IMR-90 (cell line): ENCODE data around the gene PHF21B. TPM values are rescaled to one million over a fixed set of nuclear protein-coding genes. Genes with fewer than 3 reads are reported as not detected.

Source experiments
- ATAC-seq: fragments of 200-7000 bp; cut with Tn5 transposase; 2 replicates; pipeline ENCODE4 v1.9.1; 2020; ENCODE audit warnings: low read depth, mild to moderate bottlenecking, moderate library complexity
- BruUV-seq: library from RNA; stranded (reverse); fragments of 400-500 nt; replicated peaks from 2 replicates; lab custom pipeline; 2021; lab: Mats Ljungman, UMichigan
- CTCF ChIA-PET: fragments of 300-600 bp; formaldehyde crosslinking; extraction: SDS; loops from one replicate; lab custom pipeline; 2021; ENCODE audit warnings: antibody characterized with exemption; lab: Yijun Ruan, JAX
- POLR2A ChIA-PET: fragments of 300-600 bp; sonication (Branson Sonifier 250); formaldehyde crosslinking; loops from one replicate; lab custom pipeline; 2022; ENCODE audit warnings: antibody characterized with exemption; ENCODE audit not compliant: unreplicated experiment; lab: Charles Lee
- DNase-seq: peaks from one replicate; pipeline ENCODE4 v3.0.0; 2013
- H2AFZ ChIP-seq: replicated peaks from 2 replicates; pipeline ENCODE3; 2013; ENCODE audit warnings: low read length, mild to moderate bottlenecking; ENCODE audit not compliant: poor library complexity
- H2AK5ac ChIP-seq: 2 replicates; pipeline ENCODE4 v1.6.1; 2013; ENCODE audit warnings: low read depth, low read length, inconsistent platforms
- H2AK9ac ChIP-seq: replicated peaks from 2 replicates; pipeline ENCODE3; 2013; ENCODE audit warnings: mild to moderate bottlenecking, low read depth, low read length, moderate library complexity; ENCODE audit not compliant: poor library complexity
- H2BK120ac ChIP-seq: 2 replicates; pipeline ENCODE4 v1.6.1; 2013; ENCODE audit warnings: low read depth, low read length, inconsistent platforms
- H2BK15ac ChIP-seq: 3 replicates; pipeline ENCODE4 v1.6.1; 2013; ENCODE audit warnings: low read depth, low read length, inconsistent platforms
- H2BK20ac ChIP-seq: 2 replicates; pipeline ENCODE4 v1.6.1; 2013; ENCODE audit warnings: low read depth, mild to moderate bottlenecking, inconsistent platforms, low read length, moderate library complexity
- H2BK5ac ChIP-seq: 2 replicates; pipeline ENCODE4 v1.6.1; 2013; ENCODE audit warnings: mild to moderate bottlenecking, low read depth, low read length, inconsistent platforms; ENCODE audit not compliant: poor library complexity, severe bottlenecking
- H3K14ac ChIP-seq: replicated peaks from 2 replicates; pipeline ENCODE4 v1.6.1; 2013; ENCODE audit warnings: low read depth, low read length, inconsistent platforms
- H3K18ac ChIP-seq: 2 replicates; pipeline ENCODE4 v1.6.1; 2013; ENCODE audit warnings: low read depth, low read length, control low read depth
- H3K23ac ChIP-seq: 2 replicates; pipeline ENCODE4 v1.6.1; 2013; ENCODE audit warnings: low read depth, low read length, inconsistent platforms
- H3K27ac ChIP-seq: 2 replicates; pipeline ENCODE4 v1.5.1; 2013; ENCODE audit warnings: mild to moderate bottlenecking, control low read depth, low read length; ENCODE audit not compliant: insufficient read depth
- H3K27me3 ChIP-seq: 2 replicates; pipeline ENCODE4 v1.6.1; 2013; ENCODE audit warnings: low read length; ENCODE audit not compliant: control insufficient read depth, insufficient read depth
- H3K36me3 ChIP-seq: 2 replicates; pipeline ENCODE4 v1.6.1; 2013; ENCODE audit warnings: low read length, mixed read lengths; ENCODE audit not compliant: control insufficient read depth, insufficient read depth
- H3K4ac ChIP-seq: 2 replicates; pipeline ENCODE4 v1.6.1; 2013; ENCODE audit warnings: low read depth, low read length, inconsistent platforms
- H3K4me1 ChIP-seq: 2 replicates; pipeline ENCODE4 v1.6.1; 2013; ENCODE audit warnings: low read length, mixed read lengths; ENCODE audit not compliant: control insufficient read depth, insufficient read depth
- H3K4me2 ChIP-seq: 2 replicates; pipeline ENCODE4 v1.6.1; 2013; ENCODE audit warnings: low read depth, mild to moderate bottlenecking, control low read depth, low read length, moderate library complexity
- H3K4me3 ChIP-seq: 2 replicates; pipeline ENCODE4 v1.5.1; 2013; ENCODE audit warnings: low read depth, mild to moderate bottlenecking, control low read depth, low read length, moderate library complexity; ENCODE audit not compliant: insufficient read depth
- H3K56ac ChIP-seq: 2 replicates; pipeline ENCODE4 v1.6.1; 2013; ENCODE audit warnings: low read length, inconsistent platforms; ENCODE audit not compliant: insufficient read depth; ENCODE audit errors: extremely low read depth
- H3K79me1 ChIP-seq, 2 experiments: 2 replicates each; pipeline ENCODE4 v1.6.1; 2013; ENCODE audit warnings: low read length in 2 of 2, inconsistent platforms in 1 of 2, low read depth in 1 of 2
- H3K9ac ChIP-seq: 2 replicates; pipeline ENCODE4 v1.6.1; 2013; ENCODE audit warnings: low read depth, low read length, control low read depth
- H3K9me1 ChIP-seq: 2 replicates; pipeline ENCODE4 v1.6.1; 2013; ENCODE audit warnings: low read length, inconsistent platforms; ENCODE audit not compliant: insufficient read depth
- H3K9me3 ChIP-seq: 2 replicates; pipeline ENCODE4 v1.6.1; 2013; ENCODE audit warnings: low read length; ENCODE audit not compliant: control insufficient read depth, insufficient read depth
- H4K20me1 ChIP-seq: 2 replicates; pipeline ENCODE4 v1.6.1; 2013; ENCODE audit warnings: low read length, inconsistent platforms; ENCODE audit not compliant: insufficient read depth
- H4K5ac ChIP-seq: 2 replicates; pipeline ENCODE4 v1.6.1; 2013; ENCODE audit warnings: mild to moderate bottlenecking, low read depth, low read length, control low read depth
- H4K8ac ChIP-seq, 2 experiments: 2 replicates each; pipeline ENCODE4 v1.6.1; 2013; ENCODE audit warnings: low read depth in 2 of 2, low read length in 2 of 2, control low read depth in 1 of 2, inconsistent platforms in 1 of 2
- H4K91ac ChIP-seq: 2 replicates; pipeline ENCODE4 v1.6.1; 2013; ENCODE audit warnings: low read depth, low read length, inconsistent platforms; ENCODE audit not compliant: insufficient read depth
- CEBPB ChIP-seq: IDR thresholded peaks from 2 replicates; pipeline ENCODE4 v1.6.1; 2012; ENCODE audit warnings: low read depth, low read length, improper control_type of control experiment
- FOS ChIP-seq: fragments of 150-350 bp; IDR thresholded peaks from 2 replicates; pipeline ENCODE4 v1.6.1; 2016; ENCODE audit warnings: low read depth, low read length
- MAFK ChIP-seq: IDR thresholded peaks from 2 replicates; pipeline ENCODE4 v1.6.1; 2012; ENCODE audit warnings: low read depth, low read length, improper control_type of control experiment
- MAZ ChIP-seq: IDR thresholded peaks from 2 replicates; pipeline ENCODE4 v1.6.1; 2012; ENCODE audit warnings: low read depth, mild to moderate bottlenecking, low read length, improper control_type of control experiment, moderate library complexity, borderline replicate concordance
- MXI1 ChIP-seq: IDR thresholded peaks from 2 replicates; pipeline ENCODE4 v1.6.1; 2012; ENCODE audit warnings: low read depth, mild to moderate bottlenecking, low read length, moderate library complexity, borderline replicate concordance
- NFE2L2 ChIP-seq: fragments of 150-350 bp; IDR thresholded peaks from 2 replicates; pipeline ENCODE4 v1.6.1; 2016; ENCODE audit warnings: low read depth, mild to moderate bottlenecking, low read length
- POLR2A ChIP-seq: IDR thresholded peaks from 2 replicates; pipeline ENCODE4 v1.6.1; 2012; ENCODE audit warnings: mild to moderate bottlenecking, low read depth, low read length
- RAD21 ChIP-seq: IDR thresholded peaks from 2 replicates; pipeline ENCODE4 v1.6.1; 2012; ENCODE audit warnings: low read length, improper control_type of control experiment
- RCOR1 ChIP-seq: IDR thresholded peaks from 2 replicates; pipeline ENCODE4 v1.6.1; 2012; ENCODE audit warnings: mild to moderate bottlenecking, low read length, improper control_type of control experiment; ENCODE audit not compliant: insufficient replicate concordance
- SMC3 ChIP-seq: fragments of 150-350 bp; IDR thresholded peaks from 2 replicates; pipeline ENCODE4 v1.6.1; 2016; ENCODE audit warnings: low read depth, mild to moderate bottlenecking, antibody characterized with exemption, low read length, moderate library complexity
- WGBS, 2 experiments: methylation state at CpG; one replicate each; pipeline versions ENCODE4 v1.1.5 to v1.1.7; 2013; ENCODE audit warnings: missing lambda C conversion rate in 2 of 2; ENCODE audit not compliant: insufficient read length in 1 of 2; ENCODE audit errors: extremely low coverage in 2 of 2; 5-methylcytosine and 5-hydroxymethylcytosine counted together
- dilution Hi-C: fragments of 300-500 bp; cut with HindIII; formaldehyde crosslinking; loops from one replicate; pipeline ENCODE4 v1.14.3; 2018; ENCODE audit warnings: low sequenced_read_pairs; ENCODE audit not compliant: unreplicated experiment
- in situ Hi-C: fragments of 300-500 bp; cut with MboI; formaldehyde crosslinking; loops from 3 replicates; pipeline ENCODE4 v1.14.3; 2019; ENCODE audit warnings: low sequenced_read_pairs, inconsistent platforms, mixed read lengths
- intact Hi-C: fragments of 100-400 bp; cut with micrococcal nuclease; formaldehyde crosslinking; loops from 2 replicates; pipeline ENCODE4 v1.10.0; 2022
- polyA plus RNA-seq, 3 experiments: library from polyadenylated mRNA; depleted of rRNA; stranded (reverse); fragments of >200 nt; gene quantifications; 2 replicates each; pipeline ENCODE4 v1.2.3, GENCODE V29; 2012; ENCODE audit warnings: low replicate concordance in 1 of 3
- total RNA-seq: library from RNA; depleted of rRNA; stranded (reverse); fragments of >200 nt; gene quantifications from 2 replicates; pipeline ENCODE4 v1.2.3, GENCODE V29; 2012
- TF ChIP-seq, protein P1 (sequence below): fragments of 150-350 bp; IDR thresholded peaks from 2 replicates; pipeline ENCODE4 v1.6.1; 2017; ENCODE audit warnings: mild to moderate bottlenecking, antibody characterized with exemption, low read length, low read depth

The PHF21B gene
- total and polyA plus RNA-seq, 2 of the 4 experiments (the other 2 are of a cell fraction): 0.02 TPM; not detected in 1

DNA sequence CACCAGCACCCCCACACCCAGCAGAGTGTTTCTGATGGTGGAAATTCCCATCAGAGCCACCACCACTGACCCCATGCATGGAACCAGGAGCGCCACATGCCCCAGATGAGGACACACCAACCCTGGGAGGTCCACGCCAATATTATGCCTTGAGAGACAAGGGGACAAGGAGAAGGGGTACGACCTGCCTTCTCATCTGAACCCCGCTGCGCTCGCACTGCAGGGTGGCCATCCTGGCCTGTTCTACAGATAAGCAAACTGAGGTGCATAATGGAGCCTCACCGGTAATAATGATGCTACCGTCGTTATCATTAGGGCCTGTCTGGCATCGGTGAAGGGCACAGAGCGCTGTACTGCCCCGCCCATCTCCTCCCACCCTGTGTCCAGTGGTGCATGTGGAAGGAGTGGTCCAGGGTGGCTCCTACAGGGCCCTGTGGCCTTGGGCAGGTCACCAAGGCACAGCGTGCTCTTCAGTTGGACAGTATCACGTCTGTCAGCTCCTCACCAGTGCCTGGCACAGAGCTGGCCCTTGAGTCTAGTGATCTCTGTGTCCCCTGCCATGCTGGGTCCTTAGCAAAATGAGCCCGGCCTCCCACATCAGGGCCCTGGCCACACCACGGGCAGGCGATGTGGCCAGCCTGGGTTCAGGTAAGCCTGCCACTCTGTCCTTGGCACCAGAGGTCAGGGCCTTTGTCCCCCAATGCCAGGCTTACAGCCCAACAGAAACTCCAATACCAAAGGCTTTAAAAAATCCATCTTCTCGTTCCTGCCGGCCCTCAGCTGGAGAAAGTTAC lies 92.2 kb downstream of the PHF21B start:
- Histone ChIP-seq H2AFZ (no peak overlapping the region), H2BK15ac (no peak overlapping the region), H4K91ac (no peak overlapping the region), H3K4me3 (no peak overlapping the region), H3K27ac (no peak overlapping the region), H3K9me3 (no peaks in the 10 kb centered on the region), H2BK20ac (no peak overlapping the region), H3K4me2 (no peak overlapping the region), H3K4ac (no peak overlapping the region), H3K79me1 (no peaks in the 10 kb centered on the region), H2BK120ac (no peak overlapping the region), H3K23ac (no peak overlapping the region), H4K5ac (no peak overlapping the region), H4K8ac (no peak overlapping the region), H3K18ac (no peak overlapping the region), H3K56ac (no peak overlapping the region), H4K20me1 (no peaks in the 10 kb centered on the region), H3K4me1 (no peaks in the 10 kb centered on the region), H3K27me3 (no peaks in the 10 kb centered on the region; the same call in 1 of the 2 replicates), H3K14ac (no peak overlapping the region), H2AK5ac (no peak overlapping the region), H2BK5ac (no peak overlapping the region), H2AK9ac (no peak overlapping the region), H3K9ac (no peak overlapping the region), H3K9me1 (no peaks in the 10 kb centered on the region), H3K36me3 (no peaks in the 10 kb centered on the region)
- in situ Hi-C loops (no loop called here), dilution Hi-C loops (no loop called here), intact Hi-C loops (no loop called here)
- CTCF ChIA-PET: no interaction called here
- BruUV-seq: no TSS peak
- POLR2A ChIA-PET: no interaction called here
- ATAC-seq (no peak), DNase-seq (no peak)
- no peak for TF ChIP-seq RAD21
- no peak for TF ChIP-seq MAZ
- TF ChIP-seq SMC3: no peak
- no peak for TF ChIP-seq MXI1
- TF ChIP-seq, protein P1, sequence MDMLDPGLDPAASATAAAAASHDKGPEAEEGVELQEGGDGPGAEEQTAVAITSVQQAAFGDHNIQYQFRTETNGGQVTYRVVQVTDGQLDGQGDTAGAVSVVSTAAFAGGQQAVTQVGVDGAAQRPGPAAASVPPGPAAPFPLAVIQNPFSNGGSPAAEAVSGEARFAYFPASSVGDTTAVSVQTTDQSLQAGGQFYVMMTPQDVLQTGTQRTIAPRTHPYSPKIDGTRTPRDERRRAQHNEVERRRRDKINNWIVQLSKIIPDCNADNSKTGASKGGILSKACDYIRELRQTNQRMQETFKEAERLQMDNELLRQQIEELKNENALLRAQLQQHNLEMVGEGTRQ: no peak
- TF ChIP-seq FOS: no peak
- TF ChIP-seq RCOR1: no peak
- no peak for TF ChIP-seq POLR2A
- no peak for TF ChIP-seq MAFK
- no peak for TF ChIP-seq CEBPB
- TF ChIP-seq NFE2L2: no peak
- 72% methylated on average over 8 of the region's 19 CpGs; no CpG with 5 or more reads in 1 of the 2 experiments for WGBS, 2 experiments
